PC-3 (cell line): Measurements from ENCODE around the gene RGS13. TPM values are rescaled to one million over a fixed set of nuclear protein-coding genes. Genes with fewer than 3 reads are reported as not detected.

Experiments
- ATAC-seq: fragments of 200-7000 bp; cut with Tn5 transposase; 2 replicates; pipeline ENCODE4 v1.9.1; 2020; ENCODE audit warnings: mild to moderate bottlenecking, moderate library complexity
- BruUV-seq: library from RNA; stranded (reverse); fragments of 400-500 nt; replicated peaks from 2 replicates; lab custom pipeline; 2021; lab: Mats Ljungman, UMichigan
- CTCF ChIA-PET: fragments of 300-600 bp; sonication (Branson Sonifier 250); formaldehyde crosslinking; loops from one replicate; lab custom pipeline; 2022; ENCODE audit warnings: antibody characterized with exemption; lab: Charles Lee
- POLR2A ChIA-PET: fragments of 300-600 bp; sonication (Branson Sonifier 250); formaldehyde crosslinking; loops from one replicate; lab custom pipeline; 2022; ENCODE audit warnings: antibody characterized with exemption; ENCODE audit not compliant: unreplicated experiment; lab: Charles Lee
- DNase-seq: peaks from one replicate; pipeline ENCODE4 v3.0.0-alpha.2; 2015
- H2AFZ ChIP-seq: fragments of 300-600 bp; sonication (generic); 2 replicates; pipeline ENCODE4 v1.6.0; 2016; ENCODE audit warnings: antibody characterized with exemption, low read length
- H3F3A ChIP-seq: fragments of 300-600 bp; sonication (generic); one replicate; pipeline ENCODE4 v1.6.0; 2017; ENCODE audit warnings: antibody characterized with exemption, low read length, control low read depth, mild to moderate bottlenecking; ENCODE audit not compliant: unreplicated experiment
- H3K27ac ChIP-seq: fragments of 300-600 bp; sonication (generic); 2 replicates; pipeline ENCODE4 v1.5.1; 2016; ENCODE audit warnings: mild to moderate bottlenecking, low read length
- H3K27me3 ChIP-seq: fragments of 300-600 bp; sonication (generic); 2 replicates; pipeline ENCODE4 v1.6.1; 2016; ENCODE audit warnings: low read length, mixed read lengths
- H3K36me3 ChIP-seq: fragments of 300-600 bp; sonication (generic); 2 replicates; pipeline ENCODE4 v1.6.1; 2016; ENCODE audit warnings: low read depth, mixed run types, low read length, mixed read lengths
- H3K4me1 ChIP-seq: fragments of 300-600 bp; sonication (generic); 2 replicates; pipeline ENCODE4 v1.5.1; 2016; ENCODE audit warnings: low read length; ENCODE audit not compliant: insufficient read depth
- H3K4me2 ChIP-seq: fragments of 300-600 bp; sonication (generic); 2 replicates; pipeline ENCODE4 v1.6.0; 2016; ENCODE audit warnings: low read length
- H3K4me3 ChIP-seq: fragments of 300-600 bp; sonication (generic); 2 replicates; pipeline ENCODE4 v1.5.1; 2016; ENCODE audit warnings: mild to moderate bottlenecking, low read length, mixed read lengths
- H3K79me2 ChIP-seq: fragments of 300-600 bp; sonication (generic); 2 replicates; pipeline ENCODE4 v1.6.1; 2017; ENCODE audit warnings: low read length, mixed read lengths
- H3K9ac ChIP-seq: fragments of 300-600 bp; sonication (generic); 2 replicates; pipeline ENCODE4 v1.6.0; 2016; ENCODE audit warnings: mild to moderate bottlenecking, low read length
- H3K9me2 ChIP-seq: fragments of 300-600 bp; sonication (generic); replicated peaks from 2 replicates; pipeline ENCODE4 v1.6.1; 2016; ENCODE audit warnings: mixed run types, low read length, mixed read lengths
- H3K9me3 ChIP-seq: fragments of 300-600 bp; sonication (generic); 2 replicates; pipeline ENCODE4 v1.6.1; 2016; ENCODE audit warnings: low read length, mixed read lengths
- H4K20me1 ChIP-seq: fragments of 300-600 bp; sonication (generic); 2 replicates; pipeline ENCODE4 v1.6.1; 2016; ENCODE audit warnings: low read length, mixed read lengths
- EZH2 ChIP-seq: fragments of 300-600 bp; sonication (generic); IDR thresholded peaks from one replicate; pipeline ENCODE4 v1.6.1; 2017; ENCODE audit warnings: antibody characterized with exemption, mild to moderate bottlenecking, low read length; ENCODE audit not compliant: unreplicated experiment
- EZH2phosphoT487 ChIP-seq: fragments of 300-600 bp; sonication (generic); IDR thresholded peaks from 2 replicates; pipeline ENCODE4 v1.6.1; 2018; ENCODE audit warnings: mild to moderate bottlenecking, antibody characterized with exemption, low read length, borderline replicate concordance
- intact Hi-C: fragments of 100-400 bp; cut with micrococcal nuclease; formaldehyde crosslinking; loops from 2 replicates; pipeline ENCODE4 v1.9.0; 2023
- total RNA-seq: library from RNA; depleted of rRNA; stranded (reverse); fragments of >200 nt; gene quantifications from 2 replicates; pipeline ENCODE4 v1.2.3, GENCODE V29; 2014
- TF ChIP-seq, protein P1 (sequence below): fragments of 300-600 bp; sonication (generic); conservative IDR thresholded peaks from 2 replicates; pipeline ENCODE4 v1.5.1; 2017; ENCODE audit warnings: antibody characterized with exemption, low read depth, mild to moderate bottlenecking, low read length

RGS13 gene
- total RNA-seq, 1 experiment from 2014 or later = 0.22 TPM

- Histone ChIP-seq H3K27me3 (no peaks in the 10 kb centered on the region), H4K20me1 (no peaks in the 10 kb centered on the region), H2AFZ (no peak overlapping the region), H3K4me1 (peaks cover 14% of the 10 kb centered on the region), H3K79me2 (no peaks in the 10 kb centered on the region), H3K9me2 (no peaks in the 10 kb centered on the region), H3K27ac (no peak overlapping the region), H3K9ac (no peak overlapping the region), H3F3A (no peaks in the 10 kb centered on the region), H3K36me3 (no peaks in the 10 kb centered on the region), H3K9me3 (no peaks in the 10 kb centered on the region), H3K4me2 (no peak overlapping the region), H3K4me3 (no peak overlapping the region)
- no TSS peak for BruUV-seq
- ChIA-PET POLR2A (no interaction called here), CTCF (no interaction called here)
- intact Hi-C loops = no loop called here
- no peak for DNase-seq
- TF ChIP-seq EZH2phosphoT487 = no peak
- TF ChIP-seq EZH2 = no peak
- TF ChIP-seq, protein P1, sequence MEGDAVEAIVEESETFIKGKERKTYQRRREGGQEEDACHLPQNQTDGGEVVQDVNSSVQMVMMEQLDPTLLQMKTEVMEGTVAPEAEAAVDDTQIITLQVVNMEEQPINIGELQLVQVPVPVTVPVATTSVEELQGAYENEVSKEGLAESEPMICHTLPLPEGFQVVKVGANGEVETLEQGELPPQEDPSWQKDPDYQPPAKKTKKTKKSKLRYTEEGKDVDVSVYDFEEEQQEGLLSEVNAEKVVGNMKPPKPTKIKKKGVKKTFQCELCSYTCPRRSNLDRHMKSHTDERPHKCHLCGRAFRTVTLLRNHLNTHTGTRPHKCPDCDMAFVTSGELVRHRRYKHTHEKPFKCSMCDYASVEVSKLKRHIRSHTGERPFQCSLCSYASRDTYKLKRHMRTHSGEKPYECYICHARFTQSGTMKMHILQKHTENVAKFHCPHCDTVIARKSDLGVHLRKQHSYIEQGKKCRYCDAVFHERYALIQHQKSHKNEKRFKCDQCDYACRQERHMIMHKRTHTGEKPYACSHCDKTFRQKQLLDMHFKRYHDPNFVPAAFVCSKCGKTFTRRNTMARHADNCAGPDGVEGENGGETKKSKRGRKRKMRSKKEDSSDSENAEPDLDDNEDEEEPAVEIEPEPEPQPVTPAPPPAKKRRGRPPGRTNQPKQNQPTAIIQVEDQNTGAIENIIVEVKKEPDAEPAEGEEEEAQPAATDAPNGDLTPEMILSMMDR = no peak
- no peak for ATAC-seq
Observed at GRCh38 chr1:192602757-192603156, 33.2 kb upstream of the RGS13 start.

DNA sequence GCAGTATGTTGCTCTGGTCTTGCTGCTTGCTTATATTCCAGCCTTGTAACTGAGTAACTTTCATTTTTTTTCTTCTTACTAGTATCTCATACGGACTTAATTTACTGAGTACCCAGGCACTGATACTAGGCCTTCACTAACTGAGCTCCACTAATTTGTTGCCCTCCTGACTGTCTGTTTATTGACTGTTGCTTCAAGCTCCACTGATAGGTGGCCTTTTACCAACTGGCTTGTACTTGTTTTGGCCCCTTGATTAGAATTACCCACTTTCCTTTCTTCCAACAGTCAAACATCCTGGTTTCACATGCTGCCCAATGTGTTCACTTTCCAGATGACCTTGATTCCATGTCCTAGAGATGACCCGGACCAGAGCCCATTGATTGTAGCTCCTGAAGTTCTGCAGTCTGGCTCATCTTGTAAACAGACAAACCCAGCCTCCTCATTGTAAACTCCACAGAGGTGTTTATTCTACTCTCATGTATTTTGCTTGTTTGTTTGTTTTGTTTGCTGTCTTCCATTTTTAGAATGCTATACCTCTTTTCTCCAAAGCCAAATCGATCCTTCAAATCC, 32.6 kb upstream of the RGS13 start:
- Histone ChIP-seq H3K27ac (no peak overlapping the region), H3K4me3 (no peak overlapping the region), H3K27me3 (no peaks in the 10 kb centered on the region), H3K9me2 (no peaks in the 10 kb centered on the region), H3K9ac (no peak overlapping the region), H3K79me2 (no peaks in the 10 kb centered on the region), H2AFZ (no peak overlapping the region), H3F3A (no peaks in the 10 kb centered on the region), H3K9me3 (no peaks in the 10 kb centered on the region), H3K4me2 (no peak overlapping the region), H3K36me3 (no peaks in the 10 kb centered on the region), H3K4me1 (peaks cover 14% of the 10 kb centered on the region), H4K20me1 (no peaks in the 10 kb centered on the region)
- DNase-seq (no peak), ATAC-seq (no peak)
- intact Hi-C loops = no loop called here
- POLR2A ChIA-PET = no interaction called here
- no peak for TF ChIP-seq EZH2phosphoT487
- TF ChIP-seq, protein P1 = no peak
- no peak for TF ChIP-seq EZH2
- CTCF ChIA-PET = no interaction called here
- no TSS peak for BruUV-seq

DNA sequence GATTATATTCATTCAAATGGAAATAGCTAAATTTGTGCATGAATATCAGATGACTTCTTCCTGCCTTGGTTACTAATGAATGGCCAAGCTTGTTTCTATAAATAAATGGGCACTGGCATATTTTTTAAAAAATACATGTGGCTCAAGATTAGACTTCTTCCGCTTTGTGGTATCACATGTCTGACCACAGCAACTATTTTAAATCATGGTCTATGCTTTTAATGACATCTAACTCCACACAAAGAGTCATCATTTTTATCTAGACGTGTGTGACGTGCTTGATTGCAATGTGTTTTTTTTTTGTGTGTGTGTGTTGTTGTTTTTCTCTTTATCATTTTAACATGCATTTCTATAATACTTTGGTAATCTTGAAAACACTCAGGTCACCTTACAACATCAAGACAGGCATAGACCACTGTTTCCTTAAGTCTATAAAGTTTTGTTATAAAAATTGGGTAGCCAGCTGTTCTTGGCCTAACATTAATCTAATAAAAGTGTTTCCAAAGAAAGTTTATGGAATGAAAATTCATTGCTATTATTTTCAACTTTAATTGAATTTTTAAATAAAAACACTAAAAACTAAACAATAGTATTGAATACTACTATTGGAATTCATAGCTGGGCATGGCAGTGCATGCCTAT, 30.8 kb upstream of the RGS13 start:
- Histone ChIP-seq H3K27ac (no peak overlapping the region), H4K20me1 (no peaks in the 10 kb centered on the region), H3K36me3 (no peaks in the 10 kb centered on the region), H3K9me3 (no peaks in the 10 kb centered on the region), H2AFZ (no peak overlapping the region), H3K4me2 (no peak overlapping the region), H3F3A (no peaks in the 10 kb centered on the region), H3K4me3 (no peak overlapping the region), H3K4me1 (peaks cover 14% of the 10 kb centered on the region), H3K9ac (no peak overlapping the region), H3K27me3 (no peaks in the 10 kb centered on the region), H3K9me2 (no peaks in the 10 kb centered on the region), H3K79me2 (no peaks in the 10 kb centered on the region)
- intact Hi-C loops = no loop called here
- ATAC-seq = no peak
- POLR2A ChIA-PET = no interaction called here
- DNase-seq = no peak
- TF ChIP-seq, protein P1 = no peak
- TF ChIP-seq EZH2phosphoT487 = no peak
- no peak for TF ChIP-seq EZH2
- CTCF ChIA-PET = no interaction called here
- BruUV-seq = no TSS peak
